Stimulated activated CD4-positive, alpha-beta T cell treated with anti-CD3 and anti-CD28 coated beads, Interleukin-4, amount 100 ng/mL, for 24 hours (primary cell): ENCODE results near the gene CDNF.

Source experiments
- DNase-seq: peaks from one replicate; pipeline ENCODE4 v3.0.0-alpha.2; 2020

Gene CDNF

DNA sequence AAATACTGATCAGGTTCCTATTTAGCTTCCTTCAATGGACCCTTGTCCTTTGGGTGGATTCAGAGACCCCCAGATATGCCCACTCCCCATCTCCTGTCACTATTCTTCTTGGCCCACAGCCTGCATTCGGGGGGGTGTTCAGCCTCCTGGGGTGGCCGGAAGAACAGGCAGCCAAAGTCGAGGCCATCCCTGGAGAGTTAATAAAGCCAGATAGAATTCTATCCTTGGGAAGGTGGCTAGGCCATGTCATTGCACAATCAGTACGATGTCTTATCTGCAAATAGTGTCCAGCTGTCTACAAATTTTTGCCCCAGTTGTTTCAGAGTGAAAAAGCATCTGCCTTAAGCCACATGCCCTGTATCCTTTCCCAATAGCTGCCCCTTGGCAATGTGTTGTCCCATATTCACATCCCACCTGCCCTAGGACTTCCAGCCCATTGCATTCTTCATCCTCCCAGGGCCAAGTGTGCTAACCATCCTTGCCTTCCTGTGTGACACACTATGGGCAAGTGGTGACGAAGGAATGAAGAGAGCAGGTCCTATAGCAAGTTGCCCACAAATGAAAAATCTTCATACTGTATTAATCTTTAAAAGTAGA lies 53.3 kb downstream of the CDNF start:
- DNase-seq = no peak

DNA sequence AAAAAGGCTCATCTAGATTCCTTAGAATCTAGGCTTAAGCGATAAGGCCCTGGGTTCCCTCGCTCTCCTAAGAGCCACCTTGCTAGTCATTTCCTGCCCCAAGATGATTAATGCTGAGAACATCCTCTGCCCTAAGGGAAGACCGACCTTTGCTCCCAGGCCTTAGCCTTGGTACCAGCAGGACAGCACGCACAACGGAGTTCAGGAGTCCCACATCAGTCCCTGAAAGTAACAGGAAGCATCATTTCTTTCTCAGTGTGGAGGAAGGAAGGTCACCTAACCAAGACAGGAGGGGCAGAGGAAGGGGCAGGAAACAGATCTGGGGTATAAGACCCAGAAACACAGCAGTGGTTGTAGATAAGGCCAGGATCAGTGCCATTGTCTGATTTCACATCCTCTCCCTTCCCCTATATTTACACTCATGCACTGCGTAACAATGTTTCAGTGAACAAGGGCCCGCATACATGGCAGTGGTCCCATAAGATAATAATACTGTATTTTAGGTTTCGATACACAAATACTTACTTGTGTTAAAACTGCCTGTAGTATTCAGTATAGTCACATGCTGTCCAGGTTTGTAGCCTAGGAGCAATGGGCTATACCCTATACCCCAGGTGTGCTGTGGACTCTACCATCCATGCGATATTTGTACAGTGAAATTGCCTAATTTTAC lies 55.0 kb downstream of the CDNF start:
- DNase-seq = no peak

DNA sequence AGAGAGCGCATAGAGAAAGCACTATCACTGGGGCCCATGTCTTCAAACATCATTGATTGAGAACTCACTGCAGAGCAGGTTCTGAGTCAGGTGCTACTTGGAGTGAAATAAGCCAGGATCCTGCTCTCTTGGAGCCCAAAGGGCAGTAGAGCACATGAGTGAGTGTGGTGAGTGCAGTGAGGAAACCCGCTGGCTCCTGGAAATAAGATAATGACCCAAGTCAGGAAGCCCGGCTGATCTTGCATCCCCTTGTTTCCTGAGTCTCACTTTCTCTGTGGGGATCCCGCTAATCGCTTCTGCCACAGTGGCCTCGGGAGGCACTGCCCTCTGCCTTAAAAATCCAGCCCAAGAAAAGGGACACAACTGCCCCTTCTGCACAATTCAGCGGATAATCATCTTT lies 56.1 kb downstream of the CDNF start:
- DNase-seq = no peak

DNA sequence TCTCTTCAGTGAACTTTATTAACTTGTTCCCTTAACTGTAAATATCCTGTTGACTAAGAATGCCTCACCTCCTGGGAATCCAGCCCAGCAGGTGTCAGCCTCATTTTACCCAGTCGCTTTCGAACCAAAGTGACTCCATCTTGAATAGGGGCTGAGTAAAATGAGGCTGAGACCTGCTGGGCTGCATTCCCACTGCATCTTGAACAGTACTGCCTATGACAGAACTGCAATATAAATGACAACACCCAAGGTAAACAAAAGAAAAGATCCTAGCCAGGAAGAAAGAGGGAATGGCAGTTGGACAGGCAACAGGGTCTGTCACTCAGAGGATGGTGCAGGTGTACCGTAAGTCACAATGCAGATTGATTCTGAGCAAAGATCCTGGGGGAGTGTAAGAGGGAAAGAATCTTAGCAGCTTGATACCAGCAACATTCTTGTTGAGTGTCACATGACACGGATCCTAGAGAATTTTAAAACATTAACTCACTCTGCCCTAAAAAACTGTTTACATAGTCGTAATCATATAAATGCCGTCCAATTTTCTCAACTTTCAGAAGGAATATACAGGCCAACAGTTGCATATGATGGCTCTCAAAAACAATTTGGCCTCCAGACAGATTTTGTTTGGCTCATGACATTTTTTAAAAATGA lies 58.7 kb downstream of the CDNF start:
- DNase-seq = no peak

DNA sequence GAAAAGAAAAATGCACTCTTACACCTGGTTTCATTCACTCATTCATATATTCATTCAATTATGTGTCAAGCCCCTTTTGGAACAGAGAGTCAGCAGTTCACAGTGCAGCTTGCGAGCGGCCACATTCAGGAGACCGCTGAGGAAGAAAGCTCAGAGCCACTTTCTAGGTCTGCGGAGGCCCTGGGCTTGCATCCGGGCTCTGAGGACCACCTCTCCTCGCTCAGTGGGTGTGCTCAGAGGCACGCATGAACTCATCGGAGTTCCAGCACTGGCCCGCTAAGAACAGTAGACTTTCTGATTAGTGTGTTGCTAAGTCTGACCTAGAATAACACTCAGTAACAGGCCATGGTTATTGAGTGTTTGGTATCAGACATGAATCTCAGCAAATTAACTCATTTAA lies 61.3 kb downstream of the CDNF start:
- no peak for DNase-seq

DNA sequence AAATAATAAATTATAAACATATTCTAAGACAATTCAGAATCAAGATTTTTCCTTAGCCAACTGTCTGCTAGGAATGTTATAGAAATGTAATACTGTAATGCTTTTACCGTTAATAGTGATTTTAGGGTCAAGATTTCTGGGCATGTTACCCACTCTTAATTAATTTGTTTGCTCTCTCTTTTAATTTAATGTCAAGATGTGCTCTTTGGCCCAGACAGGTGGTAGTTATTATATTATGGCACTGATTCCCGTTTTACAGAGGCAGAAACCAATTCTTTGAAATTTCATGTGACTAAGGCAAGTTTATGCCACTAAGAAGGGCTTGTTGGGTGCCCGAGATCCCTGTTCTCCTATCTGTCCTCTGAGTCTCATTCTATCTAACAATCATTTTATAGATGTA lies 62.2 kb downstream of the CDNF start:
- DNase-seq = no peak

DNA sequence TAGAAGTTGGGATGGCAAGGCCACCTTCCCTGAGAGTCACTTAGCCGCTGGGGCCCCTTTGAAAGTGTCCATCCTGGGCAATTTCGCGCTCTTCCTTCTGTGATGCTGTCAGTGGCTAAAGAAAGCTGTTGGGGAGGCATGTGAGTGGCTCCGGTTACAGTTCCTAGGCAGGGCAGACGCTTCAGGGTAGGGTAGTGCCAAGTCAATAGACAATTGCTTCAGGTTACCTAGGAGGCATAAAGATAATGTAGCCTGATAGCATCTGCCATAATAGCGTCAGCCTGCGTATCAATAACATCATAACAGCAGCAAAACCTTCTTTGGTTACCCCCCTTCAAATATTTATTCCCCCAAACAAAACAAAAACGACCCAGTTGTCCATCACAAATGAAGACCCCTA lies 63.0 kb downstream of the CDNF start, which contains the start of gene FAM107B:
Gene FAM107B, minus strand, starts transcription at position 101 of the 400 bp plus-strand sequence. CDS start 234 bp downstream, outside the sequence.
- no peak for DNase-seq

DNA sequence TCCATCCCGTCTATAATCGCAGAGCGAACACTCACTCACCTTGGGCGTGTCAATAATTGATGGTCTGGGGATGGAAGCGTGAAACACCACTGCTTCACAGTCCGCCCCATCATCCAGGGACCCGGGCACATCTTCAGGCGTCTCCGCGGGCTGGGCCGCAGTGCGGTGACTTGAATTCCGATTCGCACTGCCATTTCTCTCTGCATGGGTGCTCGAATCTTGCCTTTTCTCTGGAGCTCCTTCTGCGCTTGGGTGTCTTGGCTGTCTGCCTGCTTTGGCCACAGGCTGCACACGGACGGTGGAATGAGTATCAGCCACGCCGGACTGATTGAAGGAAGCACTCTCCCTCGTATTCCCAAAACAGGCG lies 63.6 kb downstream of the CDNF start:
- no peak for DNase-seq

DNA sequence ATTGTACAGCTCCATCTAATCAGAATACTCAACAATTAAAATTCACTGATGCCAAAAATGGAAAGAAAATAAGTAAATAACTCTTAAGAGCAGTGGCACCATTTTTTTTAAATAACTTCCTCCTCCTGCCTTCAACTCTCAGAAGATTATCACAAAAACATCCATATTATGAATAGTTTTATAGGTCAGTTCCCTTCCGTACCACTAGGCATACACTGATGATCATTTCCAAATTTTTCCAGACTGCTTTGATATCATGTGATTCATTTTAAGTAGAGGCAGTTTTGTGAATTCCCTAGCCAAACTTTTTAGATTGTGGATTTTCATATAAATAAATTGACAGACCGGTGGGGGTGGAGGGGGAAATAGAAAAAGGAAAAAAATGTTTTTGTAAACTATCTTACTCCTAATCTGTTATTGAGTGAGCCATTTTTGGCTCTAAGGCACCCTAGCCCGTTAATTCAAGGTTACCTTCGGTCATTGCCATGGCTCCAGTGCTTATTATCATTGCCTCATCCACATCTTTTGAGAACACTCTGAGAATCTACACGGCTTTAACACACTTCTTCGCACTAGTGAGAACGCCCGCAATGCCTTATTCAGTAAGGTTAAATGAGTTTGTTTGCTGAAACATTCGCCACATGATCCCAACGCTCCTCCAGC lies 64.2 kb downstream of the CDNF start:
- DNase-seq = no peak

DNA sequence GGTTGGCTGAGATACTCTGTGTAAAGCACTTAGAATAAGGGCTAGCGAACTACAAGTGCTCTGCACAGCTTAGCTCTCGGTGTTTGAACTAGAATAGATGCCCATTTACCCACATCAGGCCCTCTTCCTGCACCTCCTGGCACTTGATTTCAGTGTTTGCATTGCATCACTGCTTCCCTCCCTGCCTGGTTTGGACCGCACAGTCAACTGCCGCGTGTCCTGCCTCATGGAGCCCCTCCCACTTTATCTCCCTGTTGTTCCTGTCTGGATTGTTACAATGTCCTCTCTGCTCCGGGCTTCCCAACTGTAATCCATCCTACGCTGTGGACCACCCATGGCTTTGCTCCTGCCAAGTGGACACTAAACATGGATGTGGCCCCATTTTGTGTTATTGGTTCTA lies 65.4 kb downstream of the CDNF start:
- no peak for DNase-seq

DNA sequence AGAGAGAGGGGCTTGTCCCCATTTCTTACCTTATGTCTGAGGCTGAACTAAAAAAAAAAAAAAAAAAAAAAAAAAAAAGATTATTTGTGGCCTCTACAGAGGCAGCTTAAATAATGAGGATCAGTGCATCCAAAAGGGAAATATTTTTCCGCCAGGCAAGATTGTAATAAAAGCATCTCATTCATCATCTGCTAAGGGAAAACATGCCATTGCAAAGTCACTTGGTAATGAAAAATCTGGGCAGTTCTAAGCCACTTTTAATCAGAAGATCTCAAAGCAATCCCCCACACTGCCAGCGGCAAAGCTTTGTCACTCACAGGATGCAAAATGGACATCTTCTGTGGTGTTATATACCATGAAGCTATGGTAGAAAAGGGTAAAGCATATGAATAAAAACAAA lies 66.9 kb downstream of the CDNF start:
- no peak for DNase-seq
